Transverse colon (tissue), 4 donors: ENCODE data around the gene WDR72. TPM values are rescaled to one million over a fixed set of nuclear protein-coding genes. Genes with fewer than 3 reads are reported as not detected.
"Not testable (repeated sequence)": the region's sequence is repeated elsewhere in the genome, so short reads cannot be mapped to it uniquely, and the experiment has no call there.

Source experiments
- DNase-seq: peaks from one replicate; pipeline ENCODE4 v3.0.0-alpha.2; 2019
- H3K27ac ChIP-seq, 4 donors: fragments of 200-600 bp; sonication (generic); 2 replicates each; pipeline ENCODE4 v1.5.1; 2016 to 2018; ENCODE audit warnings: inconsistent platforms in 4 of 4
- H3K27me3 ChIP-seq: fragments of 200-600 bp; sonication (generic); 2 replicates; pipeline ENCODE4 v1.5.1; 2017; ENCODE audit warnings: inconsistent platforms
- H3K36me3 ChIP-seq, 4 donors: fragments of 200-600 bp; sonication (generic); 2 replicates each; pipeline ENCODE4 v1.5.1; 2017 to 2019; ENCODE audit warnings: inconsistent platforms in 4 of 4
- H3K4me1 ChIP-seq, 4 donors: fragments of 200-600 bp; sonication (generic); 2 replicates each; pipeline ENCODE4 v1.5.1; 2017 to 2020; ENCODE audit warnings: inconsistent platforms in 4 of 4
- H3K4me3 ChIP-seq, 4 donors: fragments of 200-600 bp; sonication (generic); 1 replicate in 1 of 4; 2 replicates in 3 of 4; pipeline versions ENCODE4 v1.5.1 to v1.6.1; 2017 to 2019; ENCODE audit warnings: inconsistent platforms in 4 of 4
- H3K9me3 ChIP-seq, 2 donors: fragments of 200-600 bp; sonication (generic); 2 replicates each; pipeline ENCODE4 v1.5.1; 2017 to 2019; ENCODE audit warnings: inconsistent platforms in 2 of 2
- EP300 ChIP-seq: sonication (generic); formaldehyde crosslinking; IDR thresholded peaks from one replicate; pipeline ENCODE4 v1.6.1; 2017; ENCODE audit warnings: antibody characterized with exemption, low read depth
- POLR2A ChIP-seq: fragments of 450-650 bp; IDR thresholded peaks from one replicate; pipeline ENCODE4 v1.6.1; 2016; ENCODE audit warnings: antibody characterized with exemption, mild to moderate bottlenecking, moderate library complexity
- POLR2AphosphoS5 ChIP-seq, 3 donors: sonication (generic); formaldehyde crosslinking; IDR thresholded peaks; one replicate each; pipeline ENCODE4 v1.6.1; 2016; ENCODE audit warnings: antibody characterized with exemption in 3 of 3
- WGBS, 2 donors: methylation state at CpG; one replicate each; pipeline ENCODE4 v1.1.5; 2018; ENCODE audit warnings: low coverage in 1 of 2; 5-methylcytosine and 5-hydroxymethylcytosine counted together
- in situ Hi-C, 4 donors: fragments of 200-750 bp; cut with MboI; loops; one replicate each; pipeline versions ENCODE4 v1.15.0 to v1.15.1; 2017; ENCODE audit warnings: low sequenced_read_pairs in 3 of 4, low pct_ligation_motif_present in 1 of 4, low pct_unique_long_range_greater_than_20kb in 1 of 4
- intact Hi-C: fragments of 100-400 bp; cut with DNase I; formaldehyde crosslinking; loops from one replicate; pipeline ENCODE4 v1.15.1; 2023; ENCODE audit warnings: low total_unique reads
- total RNA-seq, 4 donors: library from RNA; depleted of rRNA; stranded (reverse); fragments of >200 nt; gene quantifications; one replicate each; pipeline ENCODE4 v1.1.0, GENCODE V29; 2016
- TF ChIP-seq, protein P1 (sequence below), 5 experiments: fragments of 200-600 bp in 3 of 5; fragments of 450-650 bp in 2 of 5; sonication (generic) in 3 of 5; IDR thresholded peaks; 1 replicate in 2 of 5; 2 replicates in 3 of 5; pipeline ENCODE4 v1.5.1; 2016 to 2017; ENCODE audit warnings: antibody characterized with exemption in 5 of 5, inconsistent platforms in 3 of 5, mild to moderate bottlenecking in 2 of 5, moderate library complexity in 1 of 5

The WDR72 gene
- total RNA-seq, 4 donors from 2014 or later = 0.14 to 0.16 TPM; not detected in 2

DNA sequence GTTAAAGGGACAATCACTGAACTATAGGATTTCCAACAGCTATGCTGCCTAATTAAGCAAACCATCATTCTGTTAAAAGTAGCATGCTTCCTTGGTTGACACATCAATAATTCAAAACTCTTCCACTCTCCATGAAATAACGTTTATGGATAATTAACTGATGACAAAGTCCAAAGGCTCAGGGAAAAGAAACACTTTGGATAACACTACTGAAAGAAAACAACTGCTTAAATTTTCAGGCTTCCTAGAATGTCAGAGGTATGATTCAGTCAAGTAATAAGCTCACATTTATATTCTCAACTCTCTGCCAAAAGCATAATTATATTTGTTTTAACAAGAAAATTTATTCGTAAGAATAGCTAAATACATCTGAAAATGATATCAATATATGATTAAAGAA, 49.6 kb downstream of the WDR72 start:
- WGBS, 2 donors = 37 to 58% methylated on average over 2 of the region's 2 CpGs
- TF ChIP-seq, protein P1, sequence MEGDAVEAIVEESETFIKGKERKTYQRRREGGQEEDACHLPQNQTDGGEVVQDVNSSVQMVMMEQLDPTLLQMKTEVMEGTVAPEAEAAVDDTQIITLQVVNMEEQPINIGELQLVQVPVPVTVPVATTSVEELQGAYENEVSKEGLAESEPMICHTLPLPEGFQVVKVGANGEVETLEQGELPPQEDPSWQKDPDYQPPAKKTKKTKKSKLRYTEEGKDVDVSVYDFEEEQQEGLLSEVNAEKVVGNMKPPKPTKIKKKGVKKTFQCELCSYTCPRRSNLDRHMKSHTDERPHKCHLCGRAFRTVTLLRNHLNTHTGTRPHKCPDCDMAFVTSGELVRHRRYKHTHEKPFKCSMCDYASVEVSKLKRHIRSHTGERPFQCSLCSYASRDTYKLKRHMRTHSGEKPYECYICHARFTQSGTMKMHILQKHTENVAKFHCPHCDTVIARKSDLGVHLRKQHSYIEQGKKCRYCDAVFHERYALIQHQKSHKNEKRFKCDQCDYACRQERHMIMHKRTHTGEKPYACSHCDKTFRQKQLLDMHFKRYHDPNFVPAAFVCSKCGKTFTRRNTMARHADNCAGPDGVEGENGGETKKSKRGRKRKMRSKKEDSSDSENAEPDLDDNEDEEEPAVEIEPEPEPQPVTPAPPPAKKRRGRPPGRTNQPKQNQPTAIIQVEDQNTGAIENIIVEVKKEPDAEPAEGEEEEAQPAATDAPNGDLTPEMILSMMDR (IDR thresholded peaks at IDR 0.05) = no peak
- no peak for TF ChIP-seq EP300
- no peak for TF ChIP-seq POLR2AphosphoS5 (IDR thresholded peaks at IDR 0.05)
- no peak for TF ChIP-seq POLR2A
- no peaks in the 10 kb centered on the region for H3K4me1 ChIP-seq
- no peak overlapping the region for H3K4me3 ChIP-seq
- H3K9me3 ChIP-seq = no peaks in the 10 kb centered on the region
- in situ Hi-C loops = loop anchor here in 1 of 4 donors (25.0 kb wide), 1 partner anchor 923 kb away; the partner anchor contains the start of gene ONECUT1
- intact Hi-C loops = loop anchor here (2.0 to 5.0 kb wide), 2 partner anchors 15 to 287 kb away; no protein-coding TSS in a partner anchor
- DNase-seq = no peak
- no peaks in the 10 kb centered on the region for H3K36me3 ChIP-seq
- H3K27ac ChIP-seq = no peak overlapping the region
- no peaks in the 10 kb centered on the region for H3K27me3 ChIP-seq

DNA sequence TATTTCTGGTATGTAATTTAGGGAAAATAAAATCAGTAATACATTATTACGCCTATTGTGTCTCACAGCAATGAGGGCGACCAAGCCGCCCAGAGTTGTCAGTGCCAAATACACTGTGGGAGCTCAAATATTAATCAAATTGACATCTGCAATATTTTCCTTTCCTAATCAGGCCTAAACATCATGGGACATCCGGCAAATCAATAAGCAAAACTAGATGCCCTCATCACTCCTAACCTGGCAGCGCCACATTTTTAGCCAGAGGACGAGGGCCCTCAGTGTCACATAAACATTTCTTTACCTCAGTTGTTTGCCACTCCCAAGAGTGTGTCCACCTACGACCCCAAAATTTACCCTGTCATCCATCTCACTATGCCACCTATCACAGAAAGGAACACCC, 64.1 kb downstream of the WDR72 start:
- no peak for DNase-seq
- H3K9me3 ChIP-seq = no peaks in the 10 kb centered on the region
- no peak overlapping the region for H3K27ac ChIP-seq
- H3K36me3 ChIP-seq = no peaks in the 10 kb centered on the region
- H3K4me1 ChIP-seq = no peaks in the 10 kb centered on the region
- WGBS, 2 donors = 77 to 82% methylated on average over 7 of the region's 7 CpGs
- intact Hi-C loops = loop anchor here (2.0 kb wide), 1 partner anchor 13 kb away; no protein-coding TSS in a partner anchor
- TF ChIP-seq EP300 (no peak), POLR2AphosphoS5 (IDR thresholded peaks at IDR 0.05) (no peak), POLR2A (no peak)
- TF ChIP-seq, protein P1 (IDR thresholded peaks at IDR 0.05) = no peak
- in situ Hi-C loops = no loop called here
- no peaks in the 10 kb centered on the region for H3K27me3 ChIP-seq
- H3K4me3 ChIP-seq = no peak overlapping the region

DNA sequence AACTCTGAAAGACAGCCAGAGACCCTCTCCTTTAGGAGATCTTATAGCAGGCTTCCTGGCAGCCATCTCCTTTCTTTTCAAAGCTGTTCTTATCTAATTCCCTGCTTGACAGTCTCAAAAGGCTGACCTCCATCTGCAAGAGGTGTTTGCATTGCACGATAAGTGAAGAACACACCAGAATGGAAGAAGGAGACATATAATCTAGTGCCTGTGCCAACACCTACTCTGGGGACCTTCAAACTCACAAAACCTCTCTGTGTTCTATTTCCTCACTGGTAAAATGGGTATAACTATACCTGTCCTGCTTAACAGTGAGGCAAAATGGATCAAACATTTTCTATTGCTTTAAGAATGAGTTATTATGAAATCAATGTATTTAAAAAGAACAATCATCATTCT, 65.0 kb downstream of the WDR72 start:
- in situ Hi-C loops = no loop called here
- TF ChIP-seq POLR2AphosphoS5 (IDR thresholded peaks at IDR 0.05) (no peak), POLR2A (no peak), EP300 (no peak)
- TF ChIP-seq, protein P1 (IDR thresholded peaks at IDR 0.05) = no peak
- DNase-seq = no peak
- intact Hi-C loops = loop anchor here (2.0 kb wide), 1 partner anchor 14 kb away; no protein-coding TSS in a partner anchor
- no peaks in the 10 kb centered on the region for H3K27me3 ChIP-seq
- no peak overlapping the region for H3K27ac ChIP-seq
- no peaks in the 10 kb centered on the region for H3K4me1 ChIP-seq
- H3K9me3 ChIP-seq = no peaks in the 10 kb centered on the region
- WGBS, 2 donors = 33 to 61% methylated on average over 1 of the region's 1 CpG
- no peak overlapping the region for H3K4me3 ChIP-seq
- no peaks in the 10 kb centered on the region for H3K36me3 ChIP-seq

DNA sequence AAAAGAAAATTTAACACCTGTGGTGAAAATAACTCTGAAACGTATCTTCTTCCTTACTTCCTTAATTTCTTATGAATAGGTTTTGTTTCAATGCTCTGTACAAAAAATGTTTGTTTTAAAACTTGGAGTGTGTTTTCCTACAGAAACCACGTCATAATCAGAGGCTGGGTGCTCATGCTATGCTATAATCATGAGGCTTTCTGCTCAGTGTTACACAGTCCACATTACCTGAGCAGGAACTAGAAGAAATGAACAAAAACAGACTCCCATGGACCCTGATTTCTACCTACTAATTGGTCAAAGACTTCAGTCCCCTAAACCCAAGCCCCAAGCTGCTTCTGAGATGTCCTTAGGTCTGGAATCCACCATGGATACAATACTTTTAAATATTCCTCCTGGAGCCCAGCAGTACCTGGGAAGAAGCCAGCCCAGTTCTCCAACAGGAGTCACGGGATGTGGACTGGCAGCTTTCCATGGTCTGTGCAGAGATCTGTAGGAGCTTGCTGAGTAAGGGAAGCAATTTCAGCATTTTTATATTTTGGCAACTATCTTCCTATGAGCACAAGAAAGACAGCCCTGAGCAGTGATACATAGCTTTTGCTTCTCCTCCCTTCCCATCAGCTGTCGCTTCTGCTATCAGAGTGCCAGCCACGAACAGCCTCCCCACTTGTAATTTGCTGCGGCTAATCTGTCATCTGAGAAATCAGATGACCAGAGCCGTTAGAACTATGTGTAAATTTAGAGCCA, 65.6 kb downstream of the WDR72 start:
- in situ Hi-C loops (no loop called here), intact Hi-C loops (loop anchor here (2.0 kb wide), 1 partner anchor 15 kb away; no protein-coding TSS in a partner anchor)
- H3K9me3 ChIP-seq = no peaks in the 10 kb centered on the region
- no peak overlapping the region for H3K4me3 ChIP-seq
- TF ChIP-seq POLR2AphosphoS5 (IDR thresholded peaks at IDR 0.05) (no peak), POLR2A (no peak), EP300 (no peak)
- TF ChIP-seq, protein P1 (IDR thresholded peaks at IDR 0.05) = no peak
- no peaks in the 10 kb centered on the region for H3K4me1 ChIP-seq
- no peaks in the 10 kb centered on the region for H3K27me3 ChIP-seq
- H3K36me3 ChIP-seq = no peaks in the 10 kb centered on the region
- no peak overlapping the region for H3K27ac ChIP-seq
- peak; percentile 10 for DNase-seq
- 27 to 37% methylated on average over 6 to 7 of the region's 7 CpGs for WGBS, 2 donors

DNA sequence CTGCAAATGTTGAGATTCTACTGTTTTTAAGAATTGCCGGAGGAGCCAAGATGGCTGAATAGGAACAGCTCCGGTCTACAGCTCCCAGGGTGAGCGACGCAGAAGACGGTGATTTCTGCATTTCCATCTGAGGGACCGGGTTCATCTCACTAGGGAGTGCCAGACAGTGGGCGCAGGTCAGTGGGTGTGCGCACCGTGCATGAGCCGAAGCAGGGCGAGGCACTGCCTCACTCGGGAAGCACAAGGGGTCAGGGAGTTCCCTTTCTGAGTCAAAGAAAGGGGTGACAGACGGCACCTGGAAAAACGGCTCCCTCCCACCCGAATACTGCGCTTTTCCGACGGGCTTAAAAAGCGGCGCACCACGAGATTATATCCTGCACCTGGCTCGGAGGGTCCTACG, 75.3 kb downstream of the WDR72 start:
- WGBS, 2 donors = 86% methylated on average over 23 of the region's 23 CpGs; no CpG with 5 or more reads in 1 of the 2 donors
- intact Hi-C loops, H3K27ac ChIP-seq, H3K9me3 ChIP-seq, H3K36me3 ChIP-seq, H3K4me1 ChIP-seq, H3K27me3 ChIP-seq, H3K4me3 ChIP-seq, in situ Hi-C loops, DNase-seq: not testable (repeated sequence)
